ENCODE results near the gene IGSF22. TPM values are rescaled to one million over a fixed set of nuclear protein-coding genes. Genes with fewer than 3 reads are reported as not detected.

IGSF22 gene
- total RNA-seq, 1 experiment from 2014 or later, result 0.52 TPM

DNA sequence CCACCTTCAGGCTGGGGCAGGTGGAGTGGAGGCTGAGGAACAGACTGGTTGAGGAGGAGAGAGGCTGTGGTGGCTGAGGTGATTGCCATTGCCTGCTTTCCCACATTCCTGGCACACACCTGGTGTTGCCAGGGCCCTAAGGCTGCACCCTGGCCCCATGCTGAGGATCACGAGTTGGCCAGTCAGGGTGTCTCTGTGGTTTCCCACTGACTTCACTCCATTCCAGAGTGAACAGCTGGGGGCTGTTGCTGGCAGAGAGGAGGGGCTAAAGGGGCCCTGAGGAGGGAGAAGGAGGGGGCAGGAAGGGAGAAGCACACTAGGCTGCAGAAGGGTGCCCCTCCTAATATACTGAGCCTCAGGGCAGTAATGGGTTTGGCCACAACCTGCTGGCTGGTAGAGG lies 25.6 kb downstream of the IGSF22 start:
- POLR2A ChIA-PET, result no interaction called here
- CTCF ChIA-PET, result no interaction called here
- DNase-seq (ENCODE audit: low spot score) (no peak), ATAC-seq (no peak)
- peaks cover 13% of the 10 kb centered on the region for H3K4me1 Mint-ChIP-seq
- no peaks in the 10 kb centered on the region for H3K9me3 Mint-ChIP-seq
- TF ChIP-seq ZNF263 (CRISPR knock-in tag; IDR thresholded peaks at IDR 0.05; ENCODE audit: low read depth), result no peak
- TF ChIP-seq RELA (CRISPR knock-in tag; IDR thresholded peaks at IDR 0.05; ENCODE audit: borderline replicate concordance), result no peak
- TF ChIP-seq, protein P1, sequence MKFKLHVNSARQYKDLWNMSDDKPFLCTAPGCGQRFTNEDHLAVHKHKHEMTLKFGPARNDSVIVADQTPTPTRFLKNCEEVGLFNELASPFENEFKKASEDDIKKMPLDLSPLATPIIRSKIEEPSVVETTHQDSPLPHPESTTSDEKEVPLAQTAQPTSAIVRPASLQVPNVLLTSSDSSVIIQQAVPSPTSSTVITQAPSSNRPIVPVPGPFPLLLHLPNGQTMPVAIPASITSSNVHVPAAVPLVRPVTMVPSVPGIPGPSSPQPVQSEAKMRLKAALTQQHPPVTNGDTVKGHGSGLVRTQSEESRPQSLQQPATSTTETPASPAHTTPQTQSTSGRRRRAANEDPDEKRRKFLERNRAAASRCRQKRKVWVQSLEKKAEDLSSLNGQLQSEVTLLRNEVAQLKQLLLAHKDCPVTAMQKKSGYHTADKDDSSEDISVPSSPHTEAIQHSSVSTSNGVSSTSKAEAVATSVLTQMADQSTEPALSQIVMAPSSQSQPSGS (CRISPR knock-in tag; IDR thresholded peaks at IDR 0.05; ENCODE audit: borderline replicate concordance, low read depth), result no peak
- TF ChIP-seq, protein P2, sequence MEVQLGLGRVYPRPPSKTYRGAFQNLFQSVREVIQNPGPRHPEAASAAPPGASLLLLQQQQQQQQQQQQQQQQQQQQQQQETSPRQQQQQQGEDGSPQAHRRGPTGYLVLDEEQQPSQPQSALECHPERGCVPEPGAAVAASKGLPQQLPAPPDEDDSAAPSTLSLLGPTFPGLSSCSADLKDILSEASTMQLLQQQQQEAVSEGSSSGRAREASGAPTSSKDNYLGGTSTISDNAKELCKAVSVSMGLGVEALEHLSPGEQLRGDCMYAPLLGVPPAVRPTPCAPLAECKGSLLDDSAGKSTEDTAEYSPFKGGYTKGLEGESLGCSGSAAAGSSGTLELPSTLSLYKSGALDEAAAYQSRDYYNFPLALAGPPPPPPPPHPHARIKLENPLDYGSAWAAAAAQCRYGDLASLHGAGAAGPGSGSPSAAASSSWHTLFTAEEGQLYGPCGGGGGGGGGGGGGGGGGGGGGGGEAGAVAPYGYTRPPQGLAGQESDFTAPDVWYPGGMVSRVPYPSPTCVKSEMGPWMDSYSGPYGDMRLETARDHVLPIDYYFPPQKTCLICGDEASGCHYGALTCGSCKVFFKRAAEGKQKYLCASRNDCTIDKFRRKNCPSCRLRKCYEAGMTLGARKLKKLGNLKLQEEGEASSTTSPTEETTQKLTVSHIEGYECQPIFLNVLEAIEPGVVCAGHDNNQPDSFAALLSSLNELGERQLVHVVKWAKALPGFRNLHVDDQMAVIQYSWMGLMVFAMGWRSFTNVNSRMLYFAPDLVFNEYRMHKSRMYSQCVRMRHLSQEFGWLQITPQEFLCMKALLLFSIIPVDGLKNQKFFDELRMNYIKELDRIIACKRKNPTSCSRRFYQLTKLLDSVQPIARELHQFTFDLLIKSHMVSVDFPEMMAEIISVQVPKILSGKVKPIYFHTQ (CRISPR knock-in tag; IDR thresholded peaks at IDR 0.05), result no peak
- H3K4me3 Mint-ChIP-seq, result peak overlapping the region; percentile 70; the same call in 1 of the 2 replicates
- H3K36me3 Mint-ChIP-seq, result no peaks in the 10 kb centered on the region
- no peak overlapping the region for H3K27ac Mint-ChIP-seq
- H3K27me3 Mint-ChIP-seq (ENCODE audit: low read depth), result peaks cover 81% of the 10 kb centered on the region

DNA sequence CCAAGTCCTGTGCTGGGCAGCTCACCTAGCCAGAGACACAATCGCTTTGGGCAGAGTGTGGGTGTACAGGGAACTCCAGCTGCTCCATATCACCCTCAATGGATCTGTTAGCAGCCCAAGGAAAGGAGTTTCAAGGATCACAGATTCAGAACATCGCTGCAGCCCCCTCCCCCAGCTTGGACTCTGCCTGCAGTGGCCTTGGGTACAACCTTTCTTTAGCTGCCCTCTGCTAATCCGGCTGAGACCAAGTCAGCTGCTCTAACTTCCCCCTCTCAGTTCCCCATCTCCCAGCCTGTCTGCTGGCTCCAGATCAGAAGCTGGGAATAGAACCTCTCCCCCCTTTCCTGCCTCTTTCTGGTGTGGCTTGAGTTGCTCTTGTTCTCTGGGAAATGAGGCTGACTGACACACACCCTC lies 26.1 kb downstream of the IGSF22 start:
- Mint-ChIP-seq H3K27ac (no peak overlapping the region), H3K36me3 (no peaks in the 10 kb centered on the region), H3K9me3 (no peaks in the 10 kb centered on the region), H3K4me1 (peaks cover 9% of the 10 kb centered on the region), H3K27me3 (ENCODE audit: low read depth) (peaks cover 80% of the 10 kb centered on the region), H3K4me3 (peak overlapping the region; percentile 70)
- ATAC-seq (no peak), DNase-seq (ENCODE audit: low spot score) (no peak)
- CTCF ChIA-PET, result interaction anchor here (2.8 kb wide), 1 partner anchor 22 kb away, joined by 13 read pairs; no protein-coding TSS in a partner anchor
- no peak for TF ChIP-seq MXD4 (CRISPR knock-in tag; IDR thresholded peaks at IDR 0.05; ENCODE audit: borderline replicate concordance)
- TF ChIP-seq, protein P3, sequence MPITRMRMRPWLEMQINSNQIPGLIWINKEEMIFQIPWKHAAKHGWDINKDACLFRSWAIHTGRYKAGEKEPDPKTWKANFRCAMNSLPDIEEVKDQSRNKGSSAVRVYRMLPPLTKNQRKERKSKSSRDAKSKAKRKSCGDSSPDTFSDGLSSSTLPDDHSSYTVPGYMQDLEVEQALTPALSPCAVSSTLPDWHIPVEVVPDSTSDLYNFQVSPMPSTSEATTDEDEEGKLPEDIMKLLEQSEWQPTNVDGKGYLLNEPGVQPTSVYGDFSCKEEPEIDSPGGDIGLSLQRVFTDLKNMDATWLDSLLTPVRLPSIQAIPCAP (CRISPR knock-in tag; IDR thresholded peaks at IDR 0.05), result no peak
- POLR2A ChIA-PET, result no interaction called here

DNA sequence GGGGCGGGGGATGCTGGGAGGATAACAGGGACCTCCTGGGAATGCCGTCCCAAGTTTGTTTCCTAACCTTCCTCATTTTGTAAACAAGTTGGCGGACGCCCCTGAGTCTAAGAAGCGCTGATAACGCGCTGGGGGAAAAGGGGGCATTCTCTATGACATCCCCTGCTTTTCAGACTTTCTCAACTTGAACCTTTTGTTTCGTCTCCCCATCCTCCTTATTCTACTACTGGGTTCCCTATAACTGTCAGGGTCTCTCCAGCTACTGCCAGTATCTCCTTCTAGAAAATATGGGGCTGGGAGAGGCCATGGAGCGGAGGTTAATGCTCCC lies 26.8 kb downstream of the IGSF22 start:
- DNase-seq (ENCODE audit: low spot score), result no peak
- TF ChIP-seq, protein P4, sequence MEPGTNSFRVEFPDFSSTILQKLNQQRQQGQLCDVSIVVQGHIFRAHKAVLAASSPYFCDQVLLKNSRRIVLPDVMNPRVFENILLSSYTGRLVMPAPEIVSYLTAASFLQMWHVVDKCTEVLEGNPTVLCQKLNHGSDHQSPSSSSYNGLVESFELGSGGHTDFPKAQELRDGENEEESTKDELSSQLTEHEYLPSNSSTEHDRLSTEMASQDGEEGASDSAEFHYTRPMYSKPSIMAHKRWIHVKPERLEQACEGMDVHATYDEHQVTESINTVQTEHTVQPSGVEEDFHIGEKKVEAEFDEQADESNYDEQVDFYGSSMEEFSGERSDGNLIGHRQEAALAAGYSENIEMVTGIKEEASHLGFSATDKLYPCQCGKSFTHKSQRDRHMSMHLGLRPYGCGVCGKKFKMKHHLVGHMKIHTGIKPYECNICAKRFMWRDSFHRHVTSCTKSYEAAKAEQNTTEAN (CRISPR knock-in tag; IDR thresholded peaks at IDR 0.05), result no peak
- TF ChIP-seq FOXJ3 (CRISPR knock-in tag; IDR thresholded peaks at IDR 0.05; ENCODE audit: borderline replicate concordance) (no peak), ZNF416 (CRISPR knock-in tag; IDR thresholded peaks at IDR 0.05) (no peak), TEAD1 (CRISPR knock-in tag; IDR thresholded peaks at IDR 0.05) (no peak), PRRX2 (CRISPR knock-in tag; IDR thresholded peaks at IDR 0.05) (no peak), ETV6 (CRISPR knock-in tag; IDR thresholded peaks at IDR 0.05) (no peak), GABPB1 (CRISPR knock-in tag; IDR thresholded peaks at IDR 0.05) (no peak), JAZF1 (CRISPR knock-in tag; IDR thresholded peaks at IDR 0.05) (no peak), RELA (CRISPR knock-in tag; IDR thresholded peaks at IDR 0.05; ENCODE audit: borderline replicate concordance) (no peak)
- TF ChIP-seq, protein P5, sequence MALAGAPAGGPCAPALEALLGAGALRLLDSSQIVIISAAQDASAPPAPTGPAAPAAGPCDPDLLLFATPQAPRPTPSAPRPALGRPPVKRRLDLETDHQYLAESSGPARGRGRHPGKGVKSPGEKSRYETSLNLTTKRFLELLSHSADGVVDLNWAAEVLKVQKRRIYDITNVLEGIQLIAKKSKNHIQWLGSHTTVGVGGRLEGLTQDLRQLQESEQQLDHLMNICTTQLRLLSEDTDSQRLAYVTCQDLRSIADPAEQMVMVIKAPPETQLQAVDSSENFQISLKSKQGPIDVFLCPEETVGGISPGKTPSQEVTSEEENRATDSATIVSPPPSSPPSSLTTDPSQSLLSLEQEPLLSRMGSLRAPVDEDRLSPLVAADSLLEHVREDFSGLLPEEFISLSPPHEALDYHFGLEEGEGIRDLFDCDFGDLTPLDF (CRISPR knock-in tag; IDR thresholded peaks at IDR 0.05), result no peak
- TF ChIP-seq, protein P6, sequence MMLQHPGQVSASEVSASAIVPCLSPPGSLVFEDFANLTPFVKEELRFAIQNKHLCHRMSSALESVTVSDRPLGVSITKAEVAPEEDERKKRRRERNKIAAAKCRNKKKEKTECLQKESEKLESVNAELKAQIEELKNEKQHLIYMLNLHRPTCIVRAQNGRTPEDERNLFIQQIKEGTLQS (CRISPR knock-in tag; conservative IDR thresholded peaks at IDR 0.05), result no peak
- TF ChIP-seq, protein P7, sequence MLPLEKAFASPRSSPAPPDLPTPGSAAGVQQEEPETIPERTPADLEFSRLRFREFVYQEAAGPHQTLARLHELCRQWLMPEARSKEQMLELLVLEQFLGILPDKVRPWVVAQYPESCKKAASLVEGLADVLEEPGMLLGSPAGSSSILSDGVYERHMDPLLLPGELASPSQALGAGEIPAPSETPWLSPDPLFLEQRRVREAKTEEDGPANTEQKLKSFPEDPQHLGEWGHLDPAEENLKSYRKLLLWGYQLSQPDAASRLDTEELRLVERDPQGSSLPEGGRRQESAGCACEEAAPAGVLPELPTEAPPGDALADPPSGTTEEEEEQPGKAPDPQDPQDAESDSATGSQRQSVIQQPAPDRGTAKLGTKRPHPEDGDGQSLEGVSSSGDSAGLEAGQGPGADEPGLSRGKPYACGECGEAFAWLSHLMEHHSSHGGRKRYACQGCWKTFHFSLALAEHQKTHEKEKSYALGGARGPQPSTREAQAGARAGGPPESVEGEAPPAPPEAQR (CRISPR knock-in tag; IDR thresholded peaks at IDR 0.05), result no peak
- H3K4me1 Mint-ChIP-seq, result peaks cover 8% of the 10 kb centered on the region
- no peaks in the 10 kb centered on the region for H3K9me3 Mint-ChIP-seq
- no peak overlapping the region for H3K27ac Mint-ChIP-seq
- no peak for ATAC-seq
- ChIA-PET CTCF (interaction anchor here (0.7 to 2.8 kb wide), 2 partner anchors 23 to 159 kb away, joined by 3 to 13 read pairs; no protein-coding TSS in a partner anchor), POLR2A (no interaction called here)
- H3K27me3 Mint-ChIP-seq (ENCODE audit: low read depth), result peaks cover 73% of the 10 kb centered on the region
- H3K36me3 Mint-ChIP-seq, result no peaks in the 10 kb centered on the region
- H3K4me3 Mint-ChIP-seq, result peak overlapping the region; percentile 70
